GM23248 (cell line): ENCODE results near the gene VASN. TPM values are rescaled to one million over a fixed set of nuclear protein-coding genes. Genes with fewer than 3 reads are reported as not detected.

ENCODE experiments used
- DNase-seq: peaks from one replicate; pipeline ENCODE4 v3.0.0-alpha.2; 2015
- H2AFZ ChIP-seq: fragments of 200-600 bp; sonication (generic); 2 replicates; pipeline ENCODE4 v1.6.1; 2016; ENCODE audit warnings: antibody characterized with exemption
- H3F3A ChIP-seq: fragments of 200-600 bp; sonication (generic); 2 replicates; pipeline ENCODE4 v1.6.1; 2016; ENCODE audit warnings: mild to moderate bottlenecking, antibody characterized with exemption, mixed run types; ENCODE audit not compliant: insufficient read depth
- H3K27ac ChIP-seq: fragments of 200-600 bp; sonication (generic); 2 replicates; pipeline ENCODE4 v1.5.1; 2016; ENCODE audit warnings: mild to moderate bottlenecking
- H3K27me3 ChIP-seq: fragments of 200-600 bp; sonication (generic); replicated peaks from 2 replicates; pipeline ENCODE4 v1.6.1; 2016; ENCODE audit warnings: mild to moderate bottlenecking; ENCODE audit not compliant: insufficient read depth
- H3K36me3 ChIP-seq: fragments of 200-600 bp; sonication (generic); 2 replicates; pipeline ENCODE4 v1.6.1; 2016; ENCODE audit warnings: low read depth, mild to moderate bottlenecking
- H3K4me1 ChIP-seq: fragments of 200-600 bp; sonication (generic); 2 replicates; pipeline ENCODE4 v1.6.1; 2016; ENCODE audit warnings: mild to moderate bottlenecking; ENCODE audit not compliant: insufficient read depth
- H3K4me2 ChIP-seq: fragments of 200-600 bp; sonication (generic); one replicate; pipeline ENCODE4 v1.6.1; 2016; ENCODE audit warnings: mild to moderate bottlenecking; ENCODE audit not compliant: unreplicated experiment
- H3K4me3 ChIP-seq: fragments of 200-600 bp; sonication (generic); 2 replicates; pipeline ENCODE4 v1.5.1; 2016; ENCODE audit warnings: mild to moderate bottlenecking
- H3K79me2 ChIP-seq: fragments of 200-600 bp; sonication (generic); 2 replicates; pipeline ENCODE4 v1.6.1; 2016; ENCODE audit warnings: mild to moderate bottlenecking; ENCODE audit not compliant: insufficient read depth
- H3K9ac ChIP-seq: fragments of 200-600 bp; sonication (generic); 2 replicates; pipeline ENCODE4 v1.6.1; 2016; ENCODE audit warnings: mild to moderate bottlenecking
- H3K9me2 ChIP-seq: fragments of 200-600 bp; sonication (generic); 2 replicates; pipeline ENCODE4 v1.6.1; 2016; ENCODE audit warnings: mixed run types, mild to moderate bottlenecking, moderate library complexity; ENCODE audit not compliant: insufficient read depth
- H3K9me3 ChIP-seq: fragments of 200-600 bp; sonication (generic); one replicate; pipeline ENCODE4 v1.6.1; 2017; ENCODE audit warnings: low read depth
- H4K20me1 ChIP-seq: fragments of 200-600 bp; sonication (generic); 2 replicates; pipeline ENCODE4 v1.6.0; 2016; ENCODE audit not compliant: insufficient read depth
- EZH2 ChIP-seq: fragments of 200-600 bp; sonication (generic); IDR thresholded peaks from 2 replicates; pipeline ENCODE4 v1.6.1; 2018; ENCODE audit warnings: antibody characterized with exemption, mild to moderate bottlenecking; ENCODE audit not compliant: insufficient read depth, poor library complexity, severe bottlenecking
- EZH2phosphoT487 ChIP-seq: fragments of 200-600 bp; sonication (generic); IDR thresholded peaks from 2 replicates; pipeline ENCODE4 v1.6.1; 2018; ENCODE audit warnings: antibody characterized with exemption, moderate library complexity, mild to moderate bottlenecking, low read depth; ENCODE audit not compliant: insufficient read depth
- WGBS, 2 experiments: methylation state at CpG; one replicate each; pipeline ENCODE4 v1.1.6; 2015 to 2017; ENCODE audit warnings: low lambda C conversion rate in 2 of 2, low coverage in 1 of 2; ENCODE audit errors: missing lambda C conversion rate in 2 of 2; 5-methylcytosine and 5-hydroxymethylcytosine counted together
- in situ Hi-C: fragments of 300-500 bp; cut with MboI; formaldehyde crosslinking; loops from 2 replicates; pipeline ENCODE4 v1.15.0; 2020
- polyA plus RNA-seq: library from polyadenylated mRNA; unstranded; fragments of >200 nt; fragmentation: Nextera tagmentation; extraction: Ambion mirVana; gene quantifications from 2 replicates; pipeline ENCODE4 v1.2.1, GENCODE V29; 2016
- total RNA-seq: library from RNA; depleted of rRNA; stranded (reverse); fragments of >200 nt; shearing (Covaris generic); gene quantifications from 2 replicates; pipeline ENCODE4 v1.2.3, GENCODE V29; 2014

The VASN gene
- total and polyA plus RNA-seq, 2 experiments from 2014 or later: 160 to 223 TPM

GRCh38 chr16:4411684-4412083 lies 40.0 kb downstream of the VASN start:
- H4K20me1 ChIP-seq: no peaks in the 10 kb centered on the region
- no peak overlapping the region for H3K4me3 ChIP-seq
- H2AFZ ChIP-seq: no peak overlapping the region
- H3K79me2 ChIP-seq: peaks cover 50% of the 10 kb centered on the region
- no peaks in the 10 kb centered on the region for H3K27me3 ChIP-seq
- DNase-seq: no peak
- H3K27ac ChIP-seq: no peak overlapping the region
- TF ChIP-seq EZH2phosphoT487: no peak
- TF ChIP-seq EZH2: no peak
- in situ Hi-C loops: no loop called here
- no peaks in the 10 kb centered on the region for H3K9me3 ChIP-seq
- 0 out of 2 replicates have a peak, but pooled peaks cover 6% of the 10 kb centered on the region for H3K4me1 ChIP-seq
- H3K4me2 ChIP-seq: no peak overlapping the region
- no peaks in the 10 kb centered on the region; the same call in 1 of the 2 replicates for H3K36me3 ChIP-seq
- no peaks in the 10 kb centered on the region for H3K9me2 ChIP-seq
- peaks cover 11% of the 10 kb centered on the region; the same call in 1 of the 2 replicates for H3F3A ChIP-seq
- 82 to 87% methylated on average over 14 to 16 of the region's 16 CpGs for WGBS, 2 experiments
- no peak overlapping the region for H3K9ac ChIP-seq

- DNase-seq: no peak
- Histone ChIP-seq H3F3A (peaks cover 11% of the 10 kb centered on the region; the same call in 1 of the 2 replicates), H3K27ac (no peak overlapping the region), H3K4me3 (no peak overlapping the region), H3K27me3 (no peaks in the 10 kb centered on the region), H3K9ac (no peak overlapping the region), H3K4me1 (0 out of 2 replicates have a peak, but pooled peaks cover 6% of the 10 kb centered on the region), H3K9me2 (no peaks in the 10 kb centered on the region), H2AFZ (no peak overlapping the region), H3K4me2 (no peak overlapping the region), H4K20me1 (no peaks in the 10 kb centered on the region), H3K79me2 (peaks cover 50% of the 10 kb centered on the region), H3K36me3 (no peaks in the 10 kb centered on the region), H3K9me3 (no peaks in the 10 kb centered on the region)
- in situ Hi-C loops: no loop called here
- no peak for TF ChIP-seq EZH2
- TF ChIP-seq EZH2phosphoT487: no peak
- WGBS, 2 experiments: 83 to 91% methylated on average over 8 of the region's 8 CpGs
These were observed 40.5 kb downstream of the VASN start for GRCh38 chr16:4412159-4412558.

- H3K4me3 ChIP-seq: no peak overlapping the region
- no peaks in the 10 kb centered on the region for H3K9me3 ChIP-seq
- no peaks in the 10 kb centered on the region for H3K9me2 ChIP-seq
- in situ Hi-C loops: no loop called here
- no peaks in the 10 kb centered on the region for H3K27me3 ChIP-seq
- H3K27ac ChIP-seq: no peak overlapping the region
- no peaks in the 10 kb centered on the region for H4K20me1 ChIP-seq
- peaks cover 11% of the 10 kb centered on the region; the same call in 1 of the 2 replicates for H3F3A ChIP-seq
- H3K4me2 ChIP-seq: no peak overlapping the region
- peaks cover 50% of the 10 kb centered on the region for H3K79me2 ChIP-seq
- 0 out of 2 replicates have a peak, but pooled peaks cover 6% of the 10 kb centered on the region for H3K4me1 ChIP-seq
- no peaks in the 10 kb centered on the region for H3K36me3 ChIP-seq
- H2AFZ ChIP-seq: no peak overlapping the region
- WGBS, 2 experiments: 94% methylated on average over 4 of the region's 4 CpGs
- no peak for TF ChIP-seq EZH2phosphoT487
- no peak for TF ChIP-seq EZH2
- H3K9ac ChIP-seq: no peak overlapping the region
- DNase-seq: no peak
These were observed 41.2 kb downstream of the VASN start for GRCh38 chr16:4412854-4413253.

- TF ChIP-seq EZH2 (no peak), EZH2phosphoT487 (no peak)
- no peak for DNase-seq
- Histone ChIP-seq H3K79me2 (peaks cover 50% of the 10 kb centered on the region), H3K9me2 (no peaks in the 10 kb centered on the region), H3K9me3 (no peaks in the 10 kb centered on the region), H3F3A (peaks cover 11% of the 10 kb centered on the region; the same call in 1 of the 2 replicates), H3K4me1 (0 out of 2 replicates have a peak, but pooled peaks cover 6% of the 10 kb centered on the region), H3K9ac (no peak overlapping the region), H3K4me3 (no peak overlapping the region), H3K27ac (no peak overlapping the region), H3K27me3 (no peaks in the 10 kb centered on the region), H3K4me2 (no peak overlapping the region), H4K20me1 (no peaks in the 10 kb centered on the region), H3K36me3 (no peaks in the 10 kb centered on the region), H2AFZ (no peak overlapping the region)
- in situ Hi-C loops: no loop called here
- 86 to 87% methylated on average over 7 of the region's 7 CpGs for WGBS, 2 experiments
These were observed 42.7 kb downstream of the VASN start for GRCh38 chr16:4414187-4414917.
